ENCODE measurements around the gene ALDOC. TPM values are rescaled to one million over a fixed set of nuclear protein-coding genes. Genes with fewer than 3 reads are reported as not detected.

Gene ALDOC
- total RNA-seq, 1 experiment from 2014 or later = 53.2 TPM

DNA sequence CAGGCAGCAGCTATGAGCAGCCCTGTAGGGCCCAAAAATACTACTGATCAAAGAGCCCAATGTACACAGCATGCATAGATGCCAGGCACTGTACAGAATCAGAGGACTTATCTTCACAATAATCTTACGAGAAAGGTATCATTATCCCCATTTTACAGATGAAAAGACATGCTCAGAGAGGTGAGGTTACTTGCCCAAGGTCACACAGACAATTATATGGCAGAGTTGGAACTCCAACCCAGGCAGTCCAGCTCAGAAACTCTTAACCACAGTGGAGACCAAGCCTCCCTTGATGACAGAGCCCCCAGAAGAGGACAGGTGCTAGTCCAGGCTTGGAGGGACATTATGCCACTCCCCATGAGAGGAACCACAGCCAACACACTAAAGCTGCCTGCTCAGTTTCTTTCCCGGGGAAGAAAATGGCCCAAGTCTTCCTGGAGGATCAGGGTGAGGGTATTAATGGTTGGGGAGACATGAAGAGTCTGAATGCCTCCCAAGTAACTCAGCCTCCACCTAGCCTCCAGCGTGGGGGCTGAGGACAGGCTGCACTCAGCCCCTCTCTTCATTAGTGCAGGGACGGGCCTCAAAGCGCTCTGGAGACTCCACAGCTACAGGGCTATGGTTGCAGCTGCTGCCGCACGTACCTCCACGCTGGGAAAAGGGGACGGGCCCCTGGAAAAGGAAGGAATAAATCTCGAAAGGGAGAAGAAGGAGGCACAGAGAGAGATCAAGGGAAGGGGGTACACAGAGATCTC, 25.1 kb downstream of the ALDOC start:
- Mint-ChIP-seq H3K9me3 (no peaks in the 10 kb centered on the region), H3K27me3 (ENCODE audit: low read depth) (peaks cover 4% of the 10 kb centered on the region), H3K27ac (peak overlapping the region in 2 of 3 experiments; percentile 73 to 82; a peak in 1 of 7 replicates), H3K4me1 (peaks cover 21 to 44% of the 10 kb centered on the region in 2 experiments), H3K4me3 (peak overlapping the region; percentile 86 to 94), H3K36me3 (ENCODE audit: insufficient read depth in 1 of 3, low read depth in 3 of 3) (peaks cover 15 to 31% (median 30%) of the 10 kb centered on the region in 3 experiments; a peak in 6 of 7 replicates)
- Histone ChIP-seq H4K20me1 (ENCODE audit: control insufficient read depth, insufficient read depth, insufficient read length) (no peaks in the 10 kb centered on the region), H3K79me2 (ENCODE audit: insufficient read depth, low read length) (no peaks in the 10 kb centered on the region; the same call in 1 of the 2 replicates), H2BK15ac (ENCODE audit: low read depth, low read length) (no peak overlapping the region), H3K27me3 (ENCODE audit: insufficient read depth, low read length) (no peaks in the 10 kb centered on the region), H3K4ac (ENCODE audit: low read depth, low read length) (no peak overlapping the region), H3K27ac (ENCODE audit: insufficient read length, low read depth, low read length) (no peak overlapping the region), H3K18ac (ENCODE audit: insufficient read length, low read depth, low read length) (no peak overlapping the region), H3K9me3 (ENCODE audit: control insufficient read depth, low read depth, low read length) (no peaks in the 10 kb centered on the region), H3K4me1 (ENCODE audit: insufficient read depth, low read length) (no peaks in the 10 kb centered on the region), H3K9ac (ENCODE audit: extremely low read depth, insufficient read length, low read length) (peak overlapping the region; percentile 62), H4K8ac (replicated peaks; ENCODE audit: insufficient read length, low read depth, low read length) (no peak overlapping the region), H2BK120ac (ENCODE audit: low read depth, low read length, poor library complexity, severe bottlenecking) (no peak overlapping the region), H4K91ac (ENCODE audit: insufficient read length, low read depth, low read length) (no peak overlapping the region), H2BK12ac (ENCODE audit: insufficient read length, low read depth, low read length) (no peak overlapping the region), H2BK20ac (ENCODE audit: low read depth, low read length, poor library complexity, severe bottlenecking) (no peak overlapping the region), H3K23me2 (ENCODE audit: insufficient read length, low read depth, low read length, poor library complexity, severe bottlenecking) (peaks cover 5% of the 10 kb centered on the region), H3K56ac (ENCODE audit: insufficient read length, low read depth, low read length) (no peak overlapping the region), H3K23ac (ENCODE audit: insufficient read length, low read depth, low read length) (no peak overlapping the region), H2BK5ac (ENCODE audit: insufficient read length, low read length) (no peak overlapping the region), H4K5ac (ENCODE audit: insufficient read length, low read depth, low read length) (no peak overlapping the region), H3K4me2 (ENCODE audit: insufficient read depth, insufficient read length, low read length) (peak overlapping the region; percentile 72), H2AFZ (ENCODE audit: low read length) (no peak overlapping the region), H3T11ph (ENCODE audit: low read length) (no peak overlapping the region), H3K79me1 (ENCODE audit: insufficient read depth, low read depth, low read length, poor library complexity, severe bottlenecking) (no peaks in the 10 kb centered on the region), H3K14ac (ENCODE audit: insufficient read depth, low read length) (no peak overlapping the region; the same call in 1 of the 2 replicates), H2AK5ac (ENCODE audit: insufficient read length, low read length) (no peak overlapping the region)
- no CpG with 5 or more reads among the region's 10 CpGs for WGBS (ENCODE audit: extremely low coverage, insufficient read length, low lambda C conversion rate)
- TF ChIP-seq, protein P1, sequence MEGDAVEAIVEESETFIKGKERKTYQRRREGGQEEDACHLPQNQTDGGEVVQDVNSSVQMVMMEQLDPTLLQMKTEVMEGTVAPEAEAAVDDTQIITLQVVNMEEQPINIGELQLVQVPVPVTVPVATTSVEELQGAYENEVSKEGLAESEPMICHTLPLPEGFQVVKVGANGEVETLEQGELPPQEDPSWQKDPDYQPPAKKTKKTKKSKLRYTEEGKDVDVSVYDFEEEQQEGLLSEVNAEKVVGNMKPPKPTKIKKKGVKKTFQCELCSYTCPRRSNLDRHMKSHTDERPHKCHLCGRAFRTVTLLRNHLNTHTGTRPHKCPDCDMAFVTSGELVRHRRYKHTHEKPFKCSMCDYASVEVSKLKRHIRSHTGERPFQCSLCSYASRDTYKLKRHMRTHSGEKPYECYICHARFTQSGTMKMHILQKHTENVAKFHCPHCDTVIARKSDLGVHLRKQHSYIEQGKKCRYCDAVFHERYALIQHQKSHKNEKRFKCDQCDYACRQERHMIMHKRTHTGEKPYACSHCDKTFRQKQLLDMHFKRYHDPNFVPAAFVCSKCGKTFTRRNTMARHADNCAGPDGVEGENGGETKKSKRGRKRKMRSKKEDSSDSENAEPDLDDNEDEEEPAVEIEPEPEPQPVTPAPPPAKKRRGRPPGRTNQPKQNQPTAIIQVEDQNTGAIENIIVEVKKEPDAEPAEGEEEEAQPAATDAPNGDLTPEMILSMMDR (conservative IDR thresholded peaks at IDR 0.05) = no peak
- no peak for DNase-seq

Measured in H9 (cell line).